Hepatocyte (in vitro differentiated cells): ENCODE data around the gene CNMD. TPM values are rescaled to one million over a fixed set of nuclear protein-coding genes. Genes with fewer than 3 reads are reported as not detected.

ENCODE experiments used
- DNase-seq: peaks from one replicate; pipeline ENCODE4 v3.0.0-alpha.2; 2016; ENCODE audit warnings: low spot score
- H2AFZ ChIP-seq: fragments of 200-600 bp; sonication (generic); 2 replicates; pipeline ENCODE4 v1.6.0; 2016; ENCODE audit warnings: antibody characterized with exemption, mild to moderate bottlenecking
- H3K27ac ChIP-seq: fragments of 200-600 bp; sonication (generic); 2 replicates; pipeline ENCODE4 v1.5.1; 2016; ENCODE audit warnings: mild to moderate bottlenecking
- H3K27me3 ChIP-seq: fragments of 200-600 bp; sonication (generic); 2 replicates; pipeline ENCODE4 v1.6.1; 2016
- H3K36me3 ChIP-seq: fragments of 200-600 bp; sonication (generic); replicated peaks from 2 replicates; pipeline ENCODE4 v1.5.1; 2016; ENCODE audit warnings: low read depth; ENCODE audit not compliant: insufficient read depth
- H3K4me1 ChIP-seq: fragments of 200-600 bp; sonication (generic); 2 replicates; pipeline ENCODE4 v1.5.1; 2016; ENCODE audit warnings: mild to moderate bottlenecking, moderate library complexity; ENCODE audit not compliant: insufficient read depth
- H3K4me2 ChIP-seq: fragments of 200-600 bp; sonication (generic); 2 replicates; pipeline ENCODE4 v1.6.0; 2016
- H3K4me3 ChIP-seq: fragments of 200-600 bp; sonication (generic); 2 replicates; pipeline ENCODE4 v1.5.1; 2016; ENCODE audit warnings: mild to moderate bottlenecking
- H3K79me2 ChIP-seq: fragments of 200-600 bp; sonication (generic); 2 replicates; pipeline ENCODE4 v1.6.0; 2017; ENCODE audit warnings: mild to moderate bottlenecking
- H3K9me2 ChIP-seq: fragments of 200-600 bp; sonication (generic); replicated peaks from 2 replicates; pipeline ENCODE4 v1.6.0; 2017; ENCODE audit warnings: mild to moderate bottlenecking; ENCODE audit not compliant: insufficient read depth
- H3K9me3 ChIP-seq: fragments of 200-600 bp; sonication (generic); 2 replicates; pipeline ENCODE4 v1.5.1; 2016; ENCODE audit warnings: low read depth, mild to moderate bottlenecking
- H4K20me1 ChIP-seq: fragments of 200-600 bp; sonication (generic); 2 replicates; pipeline ENCODE4 v1.6.0; 2016; ENCODE audit warnings: mild to moderate bottlenecking; ENCODE audit not compliant: insufficient read depth, poor library complexity, severe bottlenecking
- EZH2 ChIP-seq: fragments of 200-600 bp; sonication (generic); IDR thresholded peaks from 2 replicates; pipeline ENCODE4 v1.6.1; 2016; ENCODE audit warnings: antibody characterized with exemption, mild to moderate bottlenecking, borderline replicate concordance
- EZH2phosphoT487 ChIP-seq: fragments of 200-600 bp; sonication (generic); IDR thresholded peaks from one replicate; pipeline ENCODE4 v1.6.1; 2018; ENCODE audit warnings: antibody characterized with exemption, mild to moderate bottlenecking, low read depth, moderate library complexity; ENCODE audit not compliant: unreplicated experiment, severe bottlenecking
- WGBS: methylation state at CpG from one replicate; pipeline ENCODE4 v1.1.6; 2016; ENCODE audit warnings: low lambda C conversion rate; ENCODE audit errors: missing lambda C conversion rate; 5-methylcytosine and 5-hydroxymethylcytosine counted together
- polyA plus RNA-seq: library from polyadenylated mRNA; unstranded; fragments of >200 nt; fragmentation: Nextera tagmentation; extraction: Ambion mirVana; gene quantifications from 2 replicates; pipeline ENCODE4 v1.2.1, GENCODE V29; 2016
- total RNA-seq: library from RNA; depleted of rRNA; stranded (reverse); fragments of >200 nt; gene quantifications from 2 replicates; pipeline ENCODE4 v1.2.3, GENCODE V29; 2014
- TF ChIP-seq, protein P1 (sequence below): fragments of 200-600 bp; sonication (generic); IDR thresholded peaks from 2 replicates; pipeline ENCODE4 v1.5.1; 2016; ENCODE audit warnings: antibody characterized with exemption, mild to moderate bottlenecking; ENCODE audit not compliant: poor library complexity

CNMD gene
- total and polyA plus RNA-seq, 2 experiments from 2014 or later, result 0.47 TPM; not detected in 1

DNA sequence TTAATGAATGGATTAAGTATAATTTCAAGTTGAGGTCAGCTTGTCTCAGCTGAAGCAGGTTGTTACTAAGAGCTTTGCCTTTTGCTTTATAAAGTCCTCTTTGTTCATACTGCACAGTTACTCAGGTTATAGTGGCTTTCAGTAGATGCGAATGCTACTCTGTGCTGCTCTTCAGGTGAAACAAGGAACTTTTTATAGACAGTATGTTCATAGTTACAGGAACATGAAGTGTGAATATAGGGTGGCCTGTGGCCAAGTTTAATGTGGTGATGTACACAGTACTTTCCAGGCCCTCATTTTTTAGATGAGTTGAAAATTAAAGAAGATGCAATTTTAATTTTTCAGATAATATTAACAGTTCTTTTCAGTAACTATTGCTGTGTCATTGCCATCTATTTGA is 66.2 kb downstream of the CNMD start:
- Histone ChIP-seq H3K79me2 (peaks cover 23% of the 10 kb centered on the region), H3K4me2 (no peak overlapping the region), H3K36me3 (no peaks in the 10 kb centered on the region), H3K9me2 (no peaks in the 10 kb centered on the region), H4K20me1 (peaks cover 4% of the 10 kb centered on the region), H3K4me3 (no peak overlapping the region), H3K27me3 (no peaks in the 10 kb centered on the region), H2AFZ (no peak overlapping the region), H3K9me3 (no peaks in the 10 kb centered on the region), H3K27ac (no peak overlapping the region), H3K4me1 (no peaks in the 10 kb centered on the region)
- DNase-seq, result no peak
- TF ChIP-seq EZH2phosphoT487, result no peak
- TF ChIP-seq, protein P1, sequence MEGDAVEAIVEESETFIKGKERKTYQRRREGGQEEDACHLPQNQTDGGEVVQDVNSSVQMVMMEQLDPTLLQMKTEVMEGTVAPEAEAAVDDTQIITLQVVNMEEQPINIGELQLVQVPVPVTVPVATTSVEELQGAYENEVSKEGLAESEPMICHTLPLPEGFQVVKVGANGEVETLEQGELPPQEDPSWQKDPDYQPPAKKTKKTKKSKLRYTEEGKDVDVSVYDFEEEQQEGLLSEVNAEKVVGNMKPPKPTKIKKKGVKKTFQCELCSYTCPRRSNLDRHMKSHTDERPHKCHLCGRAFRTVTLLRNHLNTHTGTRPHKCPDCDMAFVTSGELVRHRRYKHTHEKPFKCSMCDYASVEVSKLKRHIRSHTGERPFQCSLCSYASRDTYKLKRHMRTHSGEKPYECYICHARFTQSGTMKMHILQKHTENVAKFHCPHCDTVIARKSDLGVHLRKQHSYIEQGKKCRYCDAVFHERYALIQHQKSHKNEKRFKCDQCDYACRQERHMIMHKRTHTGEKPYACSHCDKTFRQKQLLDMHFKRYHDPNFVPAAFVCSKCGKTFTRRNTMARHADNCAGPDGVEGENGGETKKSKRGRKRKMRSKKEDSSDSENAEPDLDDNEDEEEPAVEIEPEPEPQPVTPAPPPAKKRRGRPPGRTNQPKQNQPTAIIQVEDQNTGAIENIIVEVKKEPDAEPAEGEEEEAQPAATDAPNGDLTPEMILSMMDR, result no peak
- no peak for TF ChIP-seq EZH2
- 97% methylated on average over 1 of the region's 1 CpG for WGBS

DNA sequence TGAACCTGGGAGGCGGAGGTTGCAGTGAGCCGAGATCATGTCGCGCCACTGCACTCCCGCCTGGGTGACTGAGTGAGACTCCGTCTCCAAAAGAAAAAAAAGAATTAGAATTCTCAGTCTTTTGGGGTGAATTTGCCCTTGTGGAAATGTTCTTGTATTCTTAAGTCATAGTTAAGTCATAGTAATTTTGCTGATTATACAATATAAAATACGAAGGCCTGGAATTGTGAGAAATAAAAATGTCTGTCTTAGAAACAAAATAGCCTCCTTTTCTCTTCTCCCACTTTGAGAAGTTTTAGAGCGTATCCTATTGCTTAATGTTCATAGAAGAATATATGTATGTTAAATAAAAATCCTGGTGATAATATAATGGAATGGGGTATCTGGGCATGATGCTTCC is 68.9 kb downstream of the CNMD start:
- H2AFZ ChIP-seq, result no peak overlapping the region
- H3K4me1 ChIP-seq, result no peaks in the 10 kb centered on the region
- TF ChIP-seq EZH2phosphoT487 (no peak), EZH2 (no peak)
- TF ChIP-seq, protein P1, result no peak
- no peaks in the 10 kb centered on the region for H3K27me3 ChIP-seq
- DNase-seq, result no peak
- H3K36me3 ChIP-seq, result no peaks in the 10 kb centered on the region
- no peaks in the 10 kb centered on the region for H3K9me3 ChIP-seq
- 97% methylated on average over 8 of the region's 8 CpGs for WGBS
- peaks cover 4% of the 10 kb centered on the region for H4K20me1 ChIP-seq
- H3K79me2 ChIP-seq, result peaks cover 11% of the 10 kb centered on the region
- H3K27ac ChIP-seq, result no peak overlapping the region
- H3K9me2 ChIP-seq, result no peaks in the 10 kb centered on the region
- H3K4me2 ChIP-seq, result no peak overlapping the region
- no peak overlapping the region for H3K4me3 ChIP-seq

DNA sequence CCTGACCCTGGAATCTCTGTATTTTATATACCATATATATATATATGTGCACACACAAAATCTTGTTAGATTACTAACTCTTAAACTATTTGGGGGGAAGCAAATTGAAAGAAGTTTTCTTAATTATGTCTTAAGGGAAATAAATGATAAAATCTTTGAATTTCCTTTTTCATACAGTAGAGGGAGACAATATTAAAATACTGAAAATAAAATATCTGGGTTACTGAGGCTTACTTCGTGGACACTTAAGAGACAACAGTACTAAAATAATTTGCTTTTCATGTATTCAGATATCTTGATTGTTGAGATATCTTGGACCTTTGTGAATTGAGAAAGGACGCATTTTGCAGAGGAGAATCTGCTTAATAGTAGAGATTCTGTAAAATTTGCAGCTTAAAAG is 69.9 kb downstream of the CNMD start:
- no peak overlapping the region for H3K4me3 ChIP-seq
- no peak overlapping the region for H2AFZ ChIP-seq
- no peak for DNase-seq
- peaks cover 4% of the 10 kb centered on the region for H4K20me1 ChIP-seq
- H3K27ac ChIP-seq, result no peak overlapping the region
- H3K79me2 ChIP-seq, result peaks cover 9% of the 10 kb centered on the region
- 94% methylated on average over 2 of the region's 2 CpGs for WGBS
- H3K36me3 ChIP-seq, result no peaks in the 10 kb centered on the region
- no peaks in the 10 kb centered on the region for H3K4me1 ChIP-seq
- no peaks in the 10 kb centered on the region for H3K27me3 ChIP-seq
- H3K4me2 ChIP-seq, result no peak overlapping the region
- H3K9me3 ChIP-seq, result no peaks in the 10 kb centered on the region
- TF ChIP-seq EZH2, result no peak
- TF ChIP-seq, protein P1, result peak; percentile 19
- no peak for TF ChIP-seq EZH2phosphoT487
- H3K9me2 ChIP-seq, result no peaks in the 10 kb centered on the region

DNA sequence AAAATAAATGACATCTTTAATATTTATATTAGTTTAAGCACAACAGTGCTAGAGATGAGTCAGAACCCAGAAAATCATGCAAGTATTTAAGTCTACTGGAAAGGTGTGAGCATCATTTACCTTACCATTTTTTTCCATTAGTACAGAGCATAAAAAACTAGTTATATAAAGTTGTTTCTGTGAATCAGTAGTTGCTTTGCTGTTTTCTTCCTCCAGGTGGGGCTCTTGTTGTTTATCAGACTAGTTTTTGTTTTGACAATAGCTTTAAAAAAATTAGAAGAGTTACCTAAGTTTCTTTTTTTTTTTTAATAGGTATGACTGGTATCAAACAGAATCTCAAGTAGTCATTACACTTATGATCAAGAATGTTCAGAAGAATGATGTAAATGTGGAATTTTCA is 74.3 kb downstream of the CNMD start:
- no peak for TF ChIP-seq EZH2
- TF ChIP-seq, protein P1, result peak; percentile 47
- Histone ChIP-seq H3K36me3 (no peaks in the 10 kb centered on the region), H3K4me2 (no peak overlapping the region), H3K4me1 (no peaks in the 10 kb centered on the region), H3K9me3 (no peaks in the 10 kb centered on the region), H3K79me2 (no peaks in the 10 kb centered on the region), H3K9me2 (no peaks in the 10 kb centered on the region), H3K27me3 (no peaks in the 10 kb centered on the region), H2AFZ (no peak overlapping the region), H4K20me1 (no peaks in the 10 kb centered on the region), H3K4me3 (no peak overlapping the region), H3K27ac (no peak overlapping the region)
- peak; percentile 23 for DNase-seq
